HG03439 (cell line): ENCODE data around the gene IL9R.
"Not testable (repeated sequence)": the region's sequence is repeated elsewhere in the genome, so short reads cannot be mapped to it uniquely, and the experiment has no call there.

Experiments used
- ATAC-seq: cut with Tn5 transposase; IDR thresholded peaks from one replicate; pipeline ENCODE4 v1.9.1; 2021; ENCODE audit warnings: mild to moderate bottlenecking, moderate library complexity; ENCODE audit not compliant: unreplicated experiment

The IL9R gene

GRCh38 chrX:155997436-155997835, at the start of gene IL9R:
Gene IL9R (plus strand): TSS chrX:155997696. CDS start chrX:155997760, 64 bp downstream.
- ATAC-seq = peak; percentile 76

GRCh38 chrX:155949098-155949497, 48.4 kb upstream of the IL9R start:
- ATAC-seq = no peak

- no peak for ATAC-seq
Measured at GRCh38 chrX:155951237-155951789, 46.2 kb upstream of the IL9R start.

- ATAC-seq = no peak
Measured at GRCh38 chrX:155953055-155953454, 44.4 kb upstream of the IL9R start.

GRCh38 chrX:155954793-155955192, 42.7 kb upstream of the IL9R start:
- ATAC-seq = no peak

- no peak for ATAC-seq
Measured at GRCh38 chrX:155956099-155956498, 41.4 kb upstream of the IL9R start.

- no peak for ATAC-seq
Measured at GRCh38 chrX:155956649-155957048, 40.8 kb upstream of the IL9R start.

- ATAC-seq = no peak
Measured at GRCh38 chrX:155957843-155958242, 39.7 kb upstream of the IL9R start.

GRCh38 chrX:155959018-155959587, 38.4 kb upstream of the IL9R start:
- no peak for ATAC-seq

GRCh38 chrX:155962906-155963305, 34.6 kb upstream of the IL9R start:
- ATAC-seq = no peak

- ATAC-seq = peak; percentile 53
Measured at GRCh38 chrX:155966876-155967275, 30.6 kb upstream of the IL9R start.

- no peak for ATAC-seq
Measured at GRCh38 chrX:155967653-155968325, 29.7 kb upstream of the IL9R start.

GRCh38 chrX:155968326-155968661, 29.2 kb upstream of the IL9R start:
- no peak for ATAC-seq

GRCh38 chrX:155968791-155969190, 28.7 kb upstream of the IL9R start:
- no peak for ATAC-seq

GRCh38 chrX:155971658-155972057, 25.8 kb upstream of the IL9R start:
- not testable (repeated sequence) for ATAC-seq

- ATAC-seq = not testable (repeated sequence)
Measured at GRCh38 chrX:155972241-155972640, 25.3 kb upstream of the IL9R start.

- ATAC-seq = no peak
Measured at GRCh38 chrX:155983326-155983725, 14.2 kb upstream of the IL9R start.

- ATAC-seq = no peak
Measured at GRCh38 chrX:155985208-155985607, 12.3 kb upstream of the IL9R start.

- ATAC-seq = not testable (repeated sequence)
Measured at GRCh38 chrX:155986995-155987394, 10.5 kb upstream of the IL9R start.

GRCh38 chrX:155988859-155989258, 8.6 kb upstream of the IL9R start:
- ATAC-seq = no peak

- no peak for ATAC-seq
Measured at GRCh38 chrX:155993421-155993820, 4.1 kb upstream of the IL9R start.

GRCh38 chrX:155995321-155995875, 2.1 kb upstream of the IL9R start:
- no peak for ATAC-seq
